GM21723 (cell line): ENCODE results near the gene BCL2L11.

Experiments used
- ATAC-seq: cut with Tn5 transposase; IDR thresholded peaks from one replicate; pipeline ENCODE4 v1.9.1; 2021; ENCODE audit warnings: mild to moderate bottlenecking, moderate library complexity; ENCODE audit not compliant: unreplicated experiment

The BCL2L11 gene

GRCh38 chr2:111188681-111189080, 68.0 kb downstream of the BCL2L11 start:
- ATAC-seq = no peak

- no peak for ATAC-seq
Observed at GRCh38 chr2:111189106-111189505, 68.4 kb downstream of the BCL2L11 start.

- ATAC-seq = no peak
Observed at GRCh38 chr2:111190816-111191540, 70.3 kb downstream of the BCL2L11 start.

GRCh38 chr2:111191877-111192276, 71.2 kb downstream of the BCL2L11 start:
- ATAC-seq = no peak

GRCh38 chr2:111192776-111193368, 72.2 kb downstream of the BCL2L11 start:
- no peak for ATAC-seq

- ATAC-seq = peak; percentile 73
Observed at GRCh38 chr2:111194835-111195621, 74.3 kb downstream of the BCL2L11 start.

GRCh38 chr2:111196435-111196834, 75.7 kb downstream of the BCL2L11 start:
- no peak for ATAC-seq

GRCh38 chr2:111198701-111199100, 78.0 kb downstream of the BCL2L11 start:
- ATAC-seq = no peak

- no peak for ATAC-seq
Observed at GRCh38 chr2:111199840-111200239, 79.1 kb downstream of the BCL2L11 start.

- ATAC-seq = no peak
Observed at GRCh38 chr2:111200333-111200881, 79.7 kb downstream of the BCL2L11 start.

GRCh38 chr2:111201214-111201613, 80.5 kb downstream of the BCL2L11 start:
- peak; percentile 87 for ATAC-seq

- no peak for ATAC-seq
Observed at GRCh38 chr2:111202266-111203040, 81.7 kb downstream of the BCL2L11 start.

GRCh38 chr2:111204706-111205105, 84.0 kb downstream of the BCL2L11 start:
- no peak for ATAC-seq

GRCh38 chr2:111205774-111206173, 85.1 kb downstream of the BCL2L11 start:
- no peak for ATAC-seq

- ATAC-seq = no peak
Observed at GRCh38 chr2:111207851-111208250, 87.1 kb downstream of the BCL2L11 start.

GRCh38 chr2:111208639-111209038, 87.9 kb downstream of the BCL2L11 start:
- no peak for ATAC-seq

GRCh38 chr2:111209045-111209514, 88.4 kb downstream of the BCL2L11 start:
- ATAC-seq = peak; percentile 93

- ATAC-seq = no peak
Observed at GRCh38 chr2:111210036-111210435, 89.3 kb downstream of the BCL2L11 start.

- no peak for ATAC-seq
Observed at GRCh38 chr2:111213877-111214276, 93.2 kb downstream of the BCL2L11 start.

GRCh38 chr2:111216811-111217652, 96.3 kb downstream of the BCL2L11 start:
- ATAC-seq = no peak
